Endometrial microvascular endothelial cells (primary cell): ENCODE measurements around the gene ZNRF4. TPM values are rescaled to one million over a fixed set of nuclear protein-coding genes. Genes with fewer than 3 reads are reported as not detected.
"Not testable (repeated sequence)": the region's sequence is repeated elsewhere in the genome, so short reads cannot be mapped to it uniquely, and the experiment has no call there.

ENCODE experiments used
- in situ Hi-C: cut with HindIII; loops from 2 replicates; pipeline ENCODE4 v1.10.0; 2017; ENCODE audit warnings: low sequenced_read_pairs, low pct_unique_long_range_greater_than_20kb; ENCODE audit errors: inconsistent ontology term
- total RNA-seq: library from RNA; depleted of rRNA; stranded (reverse); fragments of >200 nt; gene quantifications from one replicate; pipeline ENCODE4 v1.2.3, GENCODE V29; 2015; ENCODE audit errors: inconsistent ontology term

ZNRF4 gene
- not detected for total RNA-seq

GRCh38 chr19:5455367-5456129, at the start of gene ZNRF4:
Gene ZNRF4, plus strand, starts transcription at chr19:5455417. Its CDS starts 75 bp downstream, at chr19:5455492.
- in situ Hi-C loops, result no loop called here

- in situ Hi-C loops, result not testable (repeated sequence)
These were observed 49.0 kb upstream of the ZNRF4 start for GRCh38 chr19:5406198-5406597.

GRCh38 chr19:5406816-5407215, 48.4 kb upstream of the ZNRF4 start:
- in situ Hi-C loops, result no loop called here

GRCh38 chr19:5407356-5407755, 47.9 kb upstream of the ZNRF4 start:
- in situ Hi-C loops, result no loop called here

- in situ Hi-C loops, result no loop called here
These were observed 37.5 kb upstream of the ZNRF4 start for GRCh38 chr19:5417495-5418436.

GRCh38 chr19:5418677-5419076, 36.5 kb upstream of the ZNRF4 start:
- in situ Hi-C loops, result no loop called here

- in situ Hi-C loops, result no loop called here
These were observed 34.3 kb upstream of the ZNRF4 start for GRCh38 chr19:5420953-5421352.

GRCh38 chr19:5423567-5424125, 31.6 kb upstream of the ZNRF4 start:
- in situ Hi-C loops, result no loop called here

- in situ Hi-C loops, result no loop called here
These were observed 30.8 kb upstream of the ZNRF4 start for GRCh38 chr19:5424192-5424973.

GRCh38 chr19:5425260-5425659, 30.0 kb upstream of the ZNRF4 start:
- in situ Hi-C loops, result no loop called here

- in situ Hi-C loops, result no loop called here
These were observed 25.0 kb upstream of the ZNRF4 start for GRCh38 chr19:5430237-5430636.

GRCh38 chr19:5432687-5433086, 22.5 kb upstream of the ZNRF4 start:
- in situ Hi-C loops, result no loop called here

- in situ Hi-C loops, result no loop called here
These were observed 20.8 kb upstream of the ZNRF4 start for GRCh38 chr19:5434351-5434917.

- in situ Hi-C loops, result no loop called here
These were observed 20.1 kb upstream of the ZNRF4 start for GRCh38 chr19:5434970-5435641.

- in situ Hi-C loops, result no loop called here
These were observed 19.6 kb upstream of the ZNRF4 start for GRCh38 chr19:5435642-5436017.

GRCh38 chr19:5436106-5436947, 18.9 kb upstream of the ZNRF4 start:
- in situ Hi-C loops, result no loop called here

- in situ Hi-C loops, result no loop called here
These were observed 18.3 kb upstream of the ZNRF4 start for GRCh38 chr19:5436948-5437306.
